Stimulated activated CD4-positive, alpha-beta T cell treated with anti-CD3 and anti-CD28 coated beads, Interleukin-2, amount 100 ng/mL, for 48 hours (primary cell): ENCODE results near the gene HDAC4.
"Not testable (repeated sequence)": the region's sequence is repeated elsewhere in the genome, so short reads cannot be mapped to it uniquely, and the experiment has no call there.

Experiments used
- DNase-seq, 2 donors: peaks; one replicate each; pipeline ENCODE4 v3.0.0-alpha.2; 2020

Gene HDAC4

GRCh38 chr2:239069362-239070333 lies 331.2 kb downstream of the HDAC4 start:
- not testable (repeated sequence) for DNase-seq

GRCh38 chr2:239068411-239068810 lies 332.4 kb downstream of the HDAC4 start:
- no peak for DNase-seq

GRCh38 chr2:239067196-239067865 lies 333.5 kb downstream of the HDAC4 start:
- no peak for DNase-seq

GRCh38 chr2:239066597-239066996 lies 334.2 kb downstream of the HDAC4 start:
- DNase-seq, result no peak

- DNase-seq, result no peak
These were observed 334.9 kb downstream of the HDAC4 start for GRCh38 chr2:239065962-239066361.

GRCh38 chr2:239065537-239065936 lies 335.3 kb downstream of the HDAC4 start:
- DNase-seq, result no peak

- no peak for DNase-seq
These were observed 335.9 kb downstream of the HDAC4 start for GRCh38 chr2:239064891-239065290.

- no peak for DNase-seq
These were observed 336.6 kb downstream of the HDAC4 start for GRCh38 chr2:239064253-239064652.

- DNase-seq, result no peak
These were observed 338.1 kb downstream of the HDAC4 start for GRCh38 chr2:239062743-239063142.

- no peak for DNase-seq
These were observed 338.8 kb downstream of the HDAC4 start for GRCh38 chr2:239061824-239062570.

- DNase-seq, result no peak
These were observed 339.6 kb downstream of the HDAC4 start for GRCh38 chr2:239061121-239061666.

- no peak for DNase-seq
These were observed 340.1 kb downstream of the HDAC4 start for GRCh38 chr2:239060676-239061075.

- no peak for DNase-seq
These were observed 341.0 kb downstream of the HDAC4 start for GRCh38 chr2:239059854-239060253.

GRCh38 chr2:239058766-239059165 lies 342.1 kb downstream of the HDAC4 start:
- no peak for DNase-seq

- DNase-seq, result no peak
These were observed 343.3 kb downstream of the HDAC4 start for GRCh38 chr2:239057533-239057932.

- no peak for DNase-seq
These were observed 344.2 kb downstream of the HDAC4 start for GRCh38 chr2:239056611-239057010.

- no peak for DNase-seq
These were observed 344.9 kb downstream of the HDAC4 start for GRCh38 chr2:239055756-239056493.

- DNase-seq, result no peak
These were observed 345.9 kb downstream of the HDAC4 start for GRCh38 chr2:239054921-239055320.

GRCh38 chr2:239053801-239054503 lies 346.9 kb downstream of the HDAC4 start:
- DNase-seq, result no peak

GRCh38 chr2:239052798-239053665 lies 347.8 kb downstream of the HDAC4 start:
- DNase-seq, result no peak
